HEK293 (cell line): ENCODE measurements around the gene ADGRB3.

Source experiments
- CTCF ChIP-seq: fragments of 450-650 bp; formaldehyde crosslinking; IDR thresholded peaks from 2 replicates; pipeline ENCODE4 v1.5.1; 2016; ENCODE audit warnings: missing biosample characterization, missing genetic modification characterization
- REST ChIP-seq: fragments of 450-650 bp; formaldehyde crosslinking; IDR thresholded peaks from 2 replicates; pipeline ENCODE4 v1.5.1; 2016; ENCODE audit warnings: missing biosample characterization, missing genetic modification characterization
- SP2 ChIP-seq: fragments of 450-650 bp; formaldehyde crosslinking; IDR thresholded peaks from 2 replicates; pipeline ENCODE4 v1.5.1; 2016; ENCODE audit warnings: missing biosample characterization, missing genetic modification characterization
- ZNF549 ChIP-seq: fragments of 450-650 bp; IDR thresholded peaks from 2 replicates; pipeline ENCODE4 v1.5.1; 2018; ENCODE audit warnings: missing biosample characterization, missing genetic modification characterization, mild to moderate bottlenecking, inconsistent platforms, moderate library complexity
- ZNF660 ChIP-seq: fragments of 450-650 bp; IDR thresholded peaks from 2 replicates; pipeline ENCODE4 v1.5.1; 2018; ENCODE audit warnings: missing biosample characterization, mild to moderate bottlenecking, missing genetic modification characterization
- ZSCAN5A ChIP-seq: fragments of 450-650 bp; formaldehyde crosslinking; IDR thresholded peaks from 2 replicates; pipeline ENCODE4 v1.5.1; 2016; ENCODE audit warnings: missing biosample characterization, missing genetic modification characterization

GRCh38 chr6:68729377-68729903 is 94.4 kb downstream of the ADGRB3 start:
- TF ChIP-seq CTCF = no peak
- TF ChIP-seq SP2 (tag by site-specific recombination) = no peak
- TF ChIP-seq ZNF660 (tag by site-specific recombination) = no peak
- TF ChIP-seq ZSCAN5A (tag by site-specific recombination) = no peak
- TF ChIP-seq REST (tag by site-specific recombination) = no peak
- TF ChIP-seq ZNF549 (tag by site-specific recombination) = no peak
